Ramos (cell line): Measurements from ENCODE around the gene PTPRD.

Experiments used
- in situ Hi-C: fragments of 300-500 bp; cut with MboI; formaldehyde crosslinking; loops from one replicate; pipeline ENCODE4 v1.14.3; 2022; ENCODE audit warnings: low sequenced_read_pairs; ENCODE audit not compliant: unreplicated experiment

The PTPRD gene

GRCh38 chr9:8732367-8733075, 1880.3 kb downstream of the PTPRD start:
- in situ Hi-C loops: no loop called here

GRCh38 chr9:8730618-8731017, 1882.2 kb downstream of the PTPRD start:
- in situ Hi-C loops: no loop called here

- in situ Hi-C loops: no loop called here
These were observed 1883.9 kb downstream of the PTPRD start for GRCh38 chr9:8728910-8729309.

GRCh38 chr9:8727191-8727590, 1885.6 kb downstream of the PTPRD start:
- in situ Hi-C loops: no loop called here

GRCh38 chr9:8726692-8727091, 1886.1 kb downstream of the PTPRD start:
- in situ Hi-C loops: no loop called here

GRCh38 chr9:8725635-8726034, 1887.2 kb downstream of the PTPRD start:
- in situ Hi-C loops: no loop called here

GRCh38 chr9:8724284-8725018, 1888.4 kb downstream of the PTPRD start:
- in situ Hi-C loops: no loop called here

- in situ Hi-C loops: no loop called here
These were observed 1889.6 kb downstream of the PTPRD start for GRCh38 chr9:8723195-8723594.

GRCh38 chr9:8719833-8720486, 1892.8 kb downstream of the PTPRD start:
- in situ Hi-C loops: no loop called here

- in situ Hi-C loops: no loop called here
These were observed 1894.6 kb downstream of the PTPRD start for GRCh38 chr9:8718121-8718725.

GRCh38 chr9:8717146-8717545, 1895.7 kb downstream of the PTPRD start:
- in situ Hi-C loops: no loop called here

- in situ Hi-C loops: no loop called here
These were observed 1897.0 kb downstream of the PTPRD start for GRCh38 chr9:8715788-8716187.

GRCh38 chr9:8713811-8714165, 1899.0 kb downstream of the PTPRD start:
- in situ Hi-C loops: no loop called here

- in situ Hi-C loops: no loop called here
These were observed 1899.5 kb downstream of the PTPRD start for GRCh38 chr9:8713149-8713810.

- in situ Hi-C loops: no loop called here
These were observed 1903.1 kb downstream of the PTPRD start for GRCh38 chr9:8709731-8710130.

GRCh38 chr9:8708728-8709127, 1904.1 kb downstream of the PTPRD start:
- in situ Hi-C loops: no loop called here

GRCh38 chr9:8706998-8707397, 1905.8 kb downstream of the PTPRD start:
- in situ Hi-C loops: no loop called here

GRCh38 chr9:8706531-8706930, 1906.3 kb downstream of the PTPRD start:
- in situ Hi-C loops: no loop called here

- in situ Hi-C loops: no loop called here
These were observed 1906.9 kb downstream of the PTPRD start for GRCh38 chr9:8705861-8706260.

- in situ Hi-C loops: no loop called here
These were observed 1908.9 kb downstream of the PTPRD start for GRCh38 chr9:8703904-8704303.

GRCh38 chr9:8701904-8702303, 1910.9 kb downstream of the PTPRD start:
- in situ Hi-C loops: no loop called here
